Right cardiac atrium (tissue), 5 donors: ENCODE measurements around the gene CSMD2. TPM values are rescaled to one million over a fixed set of nuclear protein-coding genes. Genes with fewer than 3 reads are reported as not detected.

Experiments
- ATAC-seq, 2 donors: fragments of 200-7000 bp; cut with Tn5 transposase; one replicate each; pipeline versions ENCODE4 v1.8.0 to v1.9.1; 2020; ENCODE audit warnings: moderate library complexity in 2 of 2, mild to moderate bottlenecking in 1 of 2
- DNase-seq, 3 donors: peaks; one replicate each; pipeline ENCODE4 v3.0.0-alpha.2; 2020
- H3K27ac ChIP-seq: one replicate; pipeline ENCODE4 v1.5.1; 2013; ENCODE audit warnings: mild to moderate bottlenecking, low read length, control low read depth, moderate library complexity
- H3K27me3 ChIP-seq: one replicate; pipeline ENCODE4 v1.6.1; 2013; ENCODE audit not compliant: control insufficient read depth, insufficient read depth
- H3K4me1 ChIP-seq: one replicate; pipeline ENCODE4 v1.6.1; 2013; ENCODE audit warnings: low read length; ENCODE audit not compliant: control insufficient read depth, insufficient read depth
- H3K4me3 ChIP-seq: one replicate; pipeline ENCODE4 v1.5.1; 2013; ENCODE audit warnings: low read length, control low read depth
- H3K9me3 ChIP-seq: one replicate; pipeline ENCODE4 v1.6.1; 2013; ENCODE audit warnings: low read length; ENCODE audit not compliant: control insufficient read depth
- WGBS: extraction: QIAGEN DNeasy Blood & Tissue Kit; methylation state at CpG from one replicate; pipeline ENCODE4 v1.1.7; 2013; 5-methylcytosine and 5-hydroxymethylcytosine counted together
- intact Hi-C, 4 donors: fragments of 100-400 bp; cut with DNase I; formaldehyde crosslinking; loops; one replicate each; pipeline versions ENCODE4 v1.11.0 to v1.14.0; 2022 to 2023
- polyA plus RNA-seq: library from polyadenylated mRNA; stranded (reverse); fragments of 200-250 nt; gene quantifications from one replicate; pipeline ENCODE4 v1.2.3, GENCODE V29; 2013
- total RNA-seq, 4 donors: library from RNA; stranded (reverse); fragmentation: NEBNext Ultra II Directional; extraction: Animal tissue kit (Norgen Biotek cat#: 25700); gene quantifications; one replicate each; pipeline ENCODE4 v1.2.1, GENCODE V29; 2021
- donor health status: healthy with polysubstance abuse.
- donor health status: DM: no; HTN: yes; CAD: no.
- donor health status: DM: no; HTN: no; CAD: no.
- donor health status: DM: no; HTN: yes; CAD: no; lungs with severe emphysema.
- donor health status: DM: yes; HTN: yes; CAD: no.

The CSMD2 gene
- total and polyA plus RNA-seq, 5 donors = 0.11 to 0.59 (median 0.38) TPM

GRCh38 chr1:33872275-33872674 is 292.8 kb downstream of the CSMD2 start:
- no peak overlapping the region for H3K27ac ChIP-seq
- ATAC-seq = no peak
- no peak for DNase-seq
- no peaks in the 10 kb centered on the region for H3K4me1 ChIP-seq
- no peak overlapping the region for H3K4me3 ChIP-seq
- intact Hi-C loops = no loop called here
- H3K9me3 ChIP-seq = no peaks in the 10 kb centered on the region
- H3K27me3 ChIP-seq = no peaks in the 10 kb centered on the region

DNA sequence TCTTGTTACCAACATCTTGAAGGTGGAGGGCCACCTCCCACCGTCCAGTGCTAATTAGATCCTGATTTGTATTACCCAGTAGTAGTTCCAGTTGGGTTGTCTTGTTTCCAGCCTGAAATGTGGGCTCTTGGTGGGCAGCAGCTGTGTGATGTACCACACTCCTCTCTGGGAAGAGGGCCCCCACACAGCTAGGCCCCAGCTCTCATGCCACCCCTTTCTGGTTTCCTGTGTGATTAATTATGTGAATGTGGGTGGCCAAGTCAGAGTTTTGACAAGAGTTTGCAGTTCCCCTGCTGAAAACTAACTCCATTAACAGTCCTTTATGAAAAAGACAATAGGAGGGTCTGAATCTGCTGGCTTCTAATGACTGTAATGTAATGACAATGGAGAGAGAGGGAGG is 297.3 kb downstream of the CSMD2 start:
- no peak overlapping the region for H3K27ac ChIP-seq
- H3K27me3 ChIP-seq = no peaks in the 10 kb centered on the region
- no peak overlapping the region for H3K4me3 ChIP-seq
- WGBS = 70% methylated on average over 1 of the region's 1 CpG
- DNase-seq (no peak), ATAC-seq (no peak)
- H3K9me3 ChIP-seq = no peaks in the 10 kb centered on the region
- intact Hi-C loops = no loop called here
- no peaks in the 10 kb centered on the region for H3K4me1 ChIP-seq

- intact Hi-C loops = no loop called here
- H3K9me3 ChIP-seq = no peaks in the 10 kb centered on the region
- H3K27ac ChIP-seq = no peak overlapping the region
- 48% methylated on average over 6 of the region's 6 CpGs for WGBS
- H3K27me3 ChIP-seq = no peaks in the 10 kb centered on the region
- DNase-seq = peak in 1 of 3 donors; percentile 40
- H3K4me1 ChIP-seq = no peaks in the 10 kb centered on the region
- ATAC-seq = no peak
- no peak overlapping the region for H3K4me3 ChIP-seq
These were observed 298.7 kb downstream of the CSMD2 start for GRCh38 chr1:33866281-33866680.

DNA sequence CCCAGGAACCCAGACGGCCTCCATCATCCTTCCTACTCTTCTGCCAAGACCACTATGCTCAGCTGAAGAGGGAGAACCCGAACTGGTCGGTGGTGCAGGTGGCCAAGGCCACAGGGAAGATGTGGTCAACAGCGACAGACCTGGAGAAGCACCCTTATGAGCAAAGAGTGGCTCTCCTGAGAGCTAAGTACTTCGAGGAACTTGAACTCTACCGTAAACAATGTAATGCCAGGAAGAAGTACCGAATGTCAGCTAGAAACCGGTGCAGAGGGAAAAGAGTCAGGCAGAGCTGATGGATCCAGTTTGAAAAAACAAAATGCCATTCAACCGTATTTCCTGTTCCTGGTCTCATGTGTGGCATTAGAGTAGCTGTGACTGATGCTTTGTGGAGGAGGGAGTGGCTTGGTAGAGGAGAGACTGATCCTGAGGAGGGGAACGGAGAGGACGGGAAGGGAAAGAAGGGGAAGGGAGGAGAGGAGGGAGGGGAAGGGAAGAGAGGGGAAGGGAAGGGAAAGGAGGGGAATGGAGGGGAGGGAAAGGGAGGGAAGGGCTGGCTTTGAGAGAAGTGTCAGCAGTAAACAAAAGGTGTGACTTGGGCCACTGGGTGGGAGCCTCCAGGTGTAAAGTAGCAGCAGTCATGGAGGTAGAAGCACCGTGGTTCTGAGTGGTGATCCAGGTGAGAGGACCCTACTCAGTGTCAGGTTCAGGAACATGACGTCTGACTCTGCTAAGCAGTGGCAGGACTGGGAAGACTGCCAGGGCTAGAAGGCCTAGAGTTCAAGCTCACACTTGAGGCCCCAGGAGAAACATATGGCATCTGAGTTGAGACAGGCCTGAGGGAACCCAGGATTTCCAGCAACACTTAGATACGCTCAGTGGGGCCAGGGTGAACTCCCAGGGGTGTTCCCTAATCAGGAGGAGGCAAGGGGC is 300.3 kb downstream of the CSMD2 start:
- DNase-seq = no peak
- no peaks in the 10 kb centered on the region for H3K27me3 ChIP-seq
- intact Hi-C loops = no loop called here
- WGBS = 66% methylated on average over 14 of the region's 14 CpGs
- no peak overlapping the region for H3K4me3 ChIP-seq
- no peak for ATAC-seq
- no peaks in the 10 kb centered on the region for H3K4me1 ChIP-seq
- H3K9me3 ChIP-seq = no peaks in the 10 kb centered on the region
- no peak overlapping the region for H3K27ac ChIP-seq

- no peak within 1 kb of the TSS for H3K4me3 ChIP-seq
- H3K9me3 ChIP-seq = no peaks in the 10 kb centered on the region
- intact Hi-C loops = no loop called here
- H3K27ac ChIP-seq = no peak within 1 kb of the TSS
- 80% methylated on average over 3 of the region's 3 CpGs for WGBS
- H3K27me3 ChIP-seq = no peaks in the 10 kb centered on the region
- H3K4me1 ChIP-seq = no peaks in the 10 kb centered on the region
- ATAC-seq (no peak), DNase-seq (no peak)
These were observed 301.3 kb downstream of the CSMD2 start, which contains the start of gene HMGB4 for GRCh38 chr1:33863779-33864178. Gene HMGB4 (plus strand): TSS chr1:33864079. CDS start chr1:33864192, 113 bp downstream.

DNA sequence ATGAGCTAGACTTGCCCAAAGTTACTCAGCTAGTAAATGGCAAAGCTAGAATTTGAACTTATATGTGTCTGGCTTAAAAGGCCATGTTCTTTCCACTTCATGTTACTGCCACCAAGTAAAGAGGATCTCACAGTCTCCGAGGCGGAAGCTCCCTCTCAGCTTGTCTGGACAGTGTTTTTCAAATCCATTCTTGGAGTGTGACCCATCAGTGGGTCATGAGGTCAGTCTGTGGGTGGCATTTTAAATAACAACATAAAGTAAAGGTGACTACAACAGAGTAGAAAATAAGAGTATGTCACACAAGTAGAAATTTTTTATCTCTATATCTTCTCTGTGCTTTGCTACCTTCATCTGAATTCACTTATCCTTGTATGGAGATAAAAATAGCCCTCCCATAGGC is 304.4 kb downstream of the CSMD2 start:
- WGBS = 69% methylated on average over 2 of the region's 2 CpGs
- intact Hi-C loops = no loop called here
- ATAC-seq = no peak
- Histone ChIP-seq H3K4me3 (no peak overlapping the region), H3K27ac (no peak overlapping the region), H3K4me1 (no peaks in the 10 kb centered on the region), H3K9me3 (no peaks in the 10 kb centered on the region), H3K27me3 (no peaks in the 10 kb centered on the region)
- no peak for DNase-seq

GRCh38 chr1:33854091-33854490 is 310.9 kb downstream of the CSMD2 start:
- no peak for DNase-seq
- Histone ChIP-seq H3K9me3 (no peaks in the 10 kb centered on the region), H3K4me1 (no peaks in the 10 kb centered on the region), H3K27ac (no peak overlapping the region), H3K27me3 (no peaks in the 10 kb centered on the region), H3K4me3 (no peak overlapping the region)
- ATAC-seq = no peak
- intact Hi-C loops = no loop called here
- 86% methylated on average over 5 of the region's 5 CpGs for WGBS

GRCh38 chr1:33853431-33853830 is 311.6 kb downstream of the CSMD2 start:
- ATAC-seq = no peak
- Histone ChIP-seq H3K4me1 (no peaks in the 10 kb centered on the region), H3K4me3 (no peak overlapping the region), H3K27me3 (no peaks in the 10 kb centered on the region), H3K9me3 (no peaks in the 10 kb centered on the region), H3K27ac (no peak overlapping the region)
- DNase-seq = no peak
- 23% methylated on average over 1 of the region's 1 CpG for WGBS
- intact Hi-C loops = no loop called here

DNA sequence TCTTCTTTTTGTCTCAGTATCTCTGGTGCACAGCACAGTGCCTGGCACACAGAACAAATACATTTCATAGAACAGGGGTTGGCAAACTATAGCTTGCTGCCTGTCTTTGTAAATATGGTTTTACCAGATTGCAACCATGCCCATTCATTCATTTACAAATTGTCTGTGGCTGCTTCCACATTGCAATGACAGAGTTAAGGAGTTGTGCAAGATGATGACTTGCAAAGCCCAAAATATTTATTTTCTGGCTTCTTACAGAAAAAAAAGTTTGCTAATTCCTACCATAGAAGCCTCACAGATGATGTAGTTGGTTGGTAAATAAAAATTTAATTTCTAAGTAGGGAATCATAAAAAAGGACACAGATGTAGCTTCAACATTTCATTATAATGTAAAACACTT is 312.3 kb downstream of the CSMD2 start:
- DNase-seq (no peak), ATAC-seq (no peak)
- H3K27me3 ChIP-seq = no peaks in the 10 kb centered on the region

GRCh38 chr1:33850481-33850880 is 314.5 kb downstream of the CSMD2 start:
- H3K4me1 ChIP-seq = no peaks in the 10 kb centered on the region
- H3K9me3 ChIP-seq = no peaks in the 10 kb centered on the region
- ATAC-seq (no peak), DNase-seq (no peak)
- H3K27ac ChIP-seq = no peak overlapping the region
- WGBS = 87% methylated on average over 1 of the region's 1 CpG
- intact Hi-C loops = no loop called here
- H3K4me3 ChIP-seq = no peak overlapping the region
- no peaks in the 10 kb centered on the region for H3K27me3 ChIP-seq

More for the DNA sequence above, 312.3 kb downstream of the CSMD2 start:
- Histone ChIP-seq H3K4me1 (no peaks in the 10 kb centered on the region), H3K27ac (no peak overlapping the region), H3K9me3 (no peaks in the 10 kb centered on the region), H3K4me3 (no peak overlapping the region)
- intact Hi-C loops = no loop called here

DNA sequence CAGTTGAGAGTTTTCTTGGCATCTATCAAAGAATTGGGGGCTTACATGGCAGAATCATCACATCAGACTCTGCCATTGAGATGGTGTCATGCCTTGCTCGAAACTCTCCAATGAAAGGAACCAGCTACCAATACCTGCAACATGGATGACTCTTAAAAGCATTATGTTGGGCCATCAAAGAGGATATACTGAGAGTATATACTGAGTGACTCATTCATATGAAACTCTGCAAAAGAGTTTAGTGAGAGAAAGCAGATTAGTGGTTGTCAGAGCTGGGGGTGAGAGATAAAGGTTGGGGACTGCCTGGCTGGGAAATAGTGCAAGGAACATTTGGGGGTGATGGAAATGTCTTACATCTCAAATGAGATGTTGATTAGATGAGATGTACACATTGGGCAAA is 315.8 kb downstream of the CSMD2 start:
- Histone ChIP-seq H3K27me3 (no peaks in the 10 kb centered on the region), H3K27ac (no peak overlapping the region), H3K4me3 (no peak overlapping the region), H3K9me3 (no peaks in the 10 kb centered on the region), H3K4me1 (no peaks in the 10 kb centered on the region)
- ATAC-seq (no peak), DNase-seq (no peak)
- intact Hi-C loops = no loop called here
- WGBS = 65% methylated on average over 1 of the region's 1 CpG
